Activated naive CD4-positive, alpha-beta T cell treated with anti-CD3 and anti-CD28 coated beads, Interleukin-2, amount 10 ng/mL, durations not matched to agents 7 days and 5 days (primary cell): Measurements from ENCODE around the gene SCYGR5.
"Not testable (repeated sequence)": the region's sequence is repeated elsewhere in the genome, so short reads cannot be mapped to it uniquely, and the experiment has no call there.

Experiments
- CTCF ChIA-PET: fragments of 350-600 bp; sonication (Branson Sonifier 250); formaldehyde crosslinking; loops from one replicate; lab custom pipeline; 2021; ENCODE audit warnings: antibody characterized with exemption; lab: Charles Lee
- DNase-seq: peaks from one replicate; pipeline ENCODE4 v3.0.0-alpha.2; 2020
- H3K27ac Mint-ChIP-seq: one replicate; pipeline ENCODE4 v1.8.0; 2021; ENCODE audit warnings: mild to moderate bottlenecking, moderate library complexity, mixed read lengths
- H3K27me3 Mint-ChIP-seq: one replicate; pipeline ENCODE4 v1.8.0; 2021; ENCODE audit warnings: mild to moderate bottlenecking, mixed read lengths
- H3K36me3 Mint-ChIP-seq: one replicate; pipeline ENCODE4 v1.8.0; 2021; ENCODE audit warnings: mixed read lengths
- H3K4me1 Mint-ChIP-seq: one replicate; pipeline ENCODE4 v1.8.0; 2021; ENCODE audit warnings: mixed read lengths
- H3K4me3 Mint-ChIP-seq: one replicate; pipeline ENCODE4 v1.8.0; 2021; ENCODE audit warnings: mild to moderate bottlenecking, moderate library complexity, mixed read lengths
- H3K9me3 Mint-ChIP-seq: one replicate; pipeline ENCODE4 v1.8.0; 2021; ENCODE audit warnings: mixed read lengths

The SCYGR5 gene, protein sequence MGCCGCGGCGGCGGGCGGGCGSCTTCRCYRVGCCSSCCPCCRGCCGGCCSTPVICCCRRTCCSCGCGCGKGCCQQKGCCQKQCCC

DNA sequence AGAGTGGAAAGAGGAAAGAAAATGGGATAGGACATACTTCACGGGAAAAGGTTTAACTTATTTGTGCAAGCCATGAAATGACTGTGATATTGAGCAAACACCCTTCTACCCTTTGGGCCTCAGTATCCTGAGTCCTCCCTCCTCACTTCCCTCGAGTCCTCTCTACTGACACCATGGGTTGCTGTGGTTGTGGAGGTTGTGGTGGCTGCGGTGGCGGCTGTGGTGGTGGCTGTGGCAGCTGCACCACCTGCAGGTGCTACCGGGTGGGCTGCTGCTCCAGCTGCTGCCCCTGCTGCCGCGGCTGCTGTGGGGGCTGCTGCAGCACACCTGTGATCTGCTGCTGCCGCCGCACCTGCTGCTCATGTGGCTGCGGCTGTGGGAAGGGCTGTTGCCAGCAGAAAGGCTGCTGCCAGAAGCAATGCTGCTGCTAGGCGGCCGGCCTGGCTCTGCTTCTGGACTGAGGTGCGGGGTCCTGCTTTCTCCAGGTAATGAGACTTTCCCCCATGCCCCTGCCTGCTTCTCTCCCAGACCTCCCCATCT, at the start of gene SCYGR5:
Gene SCYGR5 (plus strand): TSS at position 174 of the 540 bp plus-strand sequence. CDS start 0 bp downstream, at position 174.
- H3K27ac Mint-ChIP-seq, DNase-seq, CTCF ChIA-PET, H3K4me1 Mint-ChIP-seq, H3K4me3 Mint-ChIP-seq, H3K27me3 Mint-ChIP-seq, H3K36me3 Mint-ChIP-seq, H3K9me3 Mint-ChIP-seq: not testable (repeated sequence)

DNA sequence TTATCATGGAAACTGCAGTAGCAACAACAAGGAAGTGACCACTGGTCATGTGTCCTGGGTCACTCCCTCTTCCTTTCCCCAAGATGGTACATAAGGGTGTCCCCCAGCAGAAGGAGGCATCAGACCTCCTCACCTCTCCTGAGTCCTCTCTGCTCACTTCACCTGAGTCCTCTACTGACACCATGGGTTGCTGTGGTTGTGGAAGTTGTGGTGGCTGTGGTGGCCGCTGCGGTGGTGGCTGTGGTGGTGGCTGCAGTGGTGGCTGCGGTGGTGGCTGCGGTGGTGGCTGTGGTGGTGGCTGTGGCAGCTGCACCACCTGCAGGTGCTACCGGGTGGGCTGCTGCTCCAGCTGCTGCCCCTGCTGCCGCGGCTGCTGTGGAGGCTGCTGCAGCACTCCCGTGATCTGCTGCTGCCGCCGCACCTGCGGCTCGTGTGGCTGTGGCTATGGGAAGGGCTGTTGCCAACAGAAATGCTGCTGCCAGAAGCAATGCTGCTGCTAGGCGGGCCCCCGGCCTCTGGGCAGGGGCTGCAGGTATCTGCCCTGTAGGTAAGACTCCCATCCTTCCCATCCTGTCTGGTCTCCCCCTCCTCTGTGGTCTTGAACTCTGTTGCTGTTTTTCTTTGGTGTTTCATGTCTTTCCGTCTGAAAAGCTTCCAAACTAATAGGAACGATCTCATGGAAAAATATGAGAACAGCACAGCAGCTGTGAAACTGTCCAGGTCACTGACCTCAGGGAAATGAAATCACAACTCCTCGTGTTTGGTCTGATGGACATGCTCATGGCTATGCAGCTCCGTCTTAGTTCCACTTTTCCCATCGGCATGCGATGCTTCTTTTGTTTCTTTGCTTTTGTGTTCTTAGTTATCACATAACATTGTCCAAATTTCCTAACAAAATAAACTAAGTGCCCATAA, 49.0 kb upstream of the SCYGR5 start, which contains the start of gene SCYGR4:
Gene SCYGR4 (plus strand): TSS at position 183 of the 915 bp plus-strand sequence. CDS start 0 bp downstream, at position 183.
- Mint-ChIP-seq H3K36me3 (no peaks in the 10 kb centered on the region), H3K27ac (no peak within 1 kb of the TSS), H3K9me3 (no peaks in the 10 kb centered on the region), H3K27me3 (peaks cover 9% of the 10 kb centered on the region), H3K4me1 (no peaks in the 10 kb centered on the region), H3K4me3 (no peak within 1 kb of the TSS)
- CTCF ChIA-PET, result no interaction called here
- no peak for DNase-seq

DNA sequence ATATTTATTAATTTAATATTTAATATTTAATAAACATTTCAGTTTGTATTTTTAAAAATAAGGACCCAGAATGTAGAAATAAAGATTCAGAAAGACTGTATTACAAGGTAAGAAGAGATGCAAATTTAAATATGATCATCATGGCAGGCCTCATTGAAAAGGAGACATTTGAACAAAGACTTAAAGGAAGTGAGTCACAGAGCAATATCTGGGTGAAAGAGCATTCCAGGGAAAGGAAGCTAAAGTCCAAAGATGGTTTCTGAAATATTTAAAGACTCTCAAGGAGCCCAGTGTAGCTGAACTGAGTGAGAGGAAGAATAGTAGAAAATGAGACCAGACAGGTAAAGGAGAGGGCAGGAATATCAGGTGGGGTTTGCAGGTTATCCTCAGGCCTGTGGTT, 43.4 kb upstream of the SCYGR5 start:
- CTCF ChIA-PET, result no interaction called here
- H3K9me3 Mint-ChIP-seq, result no peaks in the 10 kb centered on the region
- no peak overlapping the region for H3K4me3 Mint-ChIP-seq
- no peaks in the 10 kb centered on the region for H3K4me1 Mint-ChIP-seq
- no peak overlapping the region for H3K27ac Mint-ChIP-seq
- H3K36me3 Mint-ChIP-seq, result no peaks in the 10 kb centered on the region
- H3K27me3 Mint-ChIP-seq, result peaks cover 4% of the 10 kb centered on the region
- no peak for DNase-seq

DNA sequence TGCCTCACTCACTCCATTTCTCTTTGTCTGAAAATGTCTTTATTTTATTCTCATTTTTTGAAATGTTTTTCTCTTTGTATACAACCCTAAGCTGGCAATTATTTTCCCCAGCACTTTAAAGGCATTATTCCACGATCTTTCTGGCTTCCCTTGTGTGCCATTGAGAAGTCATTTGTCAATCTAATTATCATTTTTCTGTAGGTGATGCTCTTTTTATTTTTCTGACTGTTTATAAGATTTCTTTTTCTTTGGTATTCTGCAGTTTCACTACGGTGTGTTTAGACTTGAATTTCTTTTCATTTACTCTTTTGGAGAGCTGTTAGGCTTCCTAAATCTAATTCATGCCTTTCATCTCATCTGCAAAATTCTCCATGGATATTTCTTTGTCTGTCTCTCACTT, 41.2 kb upstream of the SCYGR5 start:
- no peak for DNase-seq
- Mint-ChIP-seq H3K36me3 (no peaks in the 10 kb centered on the region), H3K4me1 (no peaks in the 10 kb centered on the region), H3K4me3 (no peak overlapping the region), H3K27me3 (peaks cover 14% of the 10 kb centered on the region), H3K27ac (no peak overlapping the region), H3K9me3 (no peaks in the 10 kb centered on the region)
- CTCF ChIA-PET, result no interaction called here

DNA sequence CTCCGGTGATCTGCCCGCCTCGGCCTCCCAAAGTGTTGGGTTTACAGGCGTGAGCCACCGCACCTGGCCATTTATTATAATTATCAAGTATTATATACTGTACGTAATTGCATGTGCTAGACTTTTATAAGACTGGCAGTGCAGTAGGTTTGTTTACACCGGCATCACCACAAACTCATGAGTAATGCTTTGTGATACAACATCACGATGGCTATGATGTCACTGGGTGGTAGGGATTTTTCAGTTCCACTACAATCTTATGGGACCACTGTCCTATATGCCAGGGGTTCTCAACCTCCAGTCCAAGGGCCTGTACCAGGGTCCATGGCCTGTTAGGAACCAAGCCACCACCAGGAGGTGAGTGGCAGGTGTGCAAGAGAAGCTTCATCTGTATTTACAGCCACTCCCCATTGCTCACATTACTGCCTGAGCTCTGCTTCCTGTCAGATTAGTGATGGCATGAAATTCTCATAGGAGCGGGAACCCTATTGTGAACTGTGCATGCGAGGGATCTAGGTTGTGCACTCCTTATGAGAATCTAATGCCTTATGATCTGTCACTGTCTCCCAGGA, 39.9 kb upstream of the SCYGR5 start:
- Mint-ChIP-seq H3K9me3 (no peaks in the 10 kb centered on the region), H3K27me3 (peaks cover 16% of the 10 kb centered on the region), H3K27ac (no peak overlapping the region), H3K4me3 (no peak overlapping the region), H3K36me3 (no peaks in the 10 kb centered on the region), H3K4me1 (no peaks in the 10 kb centered on the region)
- CTCF ChIA-PET, result no interaction called here
- no peak for DNase-seq

DNA sequence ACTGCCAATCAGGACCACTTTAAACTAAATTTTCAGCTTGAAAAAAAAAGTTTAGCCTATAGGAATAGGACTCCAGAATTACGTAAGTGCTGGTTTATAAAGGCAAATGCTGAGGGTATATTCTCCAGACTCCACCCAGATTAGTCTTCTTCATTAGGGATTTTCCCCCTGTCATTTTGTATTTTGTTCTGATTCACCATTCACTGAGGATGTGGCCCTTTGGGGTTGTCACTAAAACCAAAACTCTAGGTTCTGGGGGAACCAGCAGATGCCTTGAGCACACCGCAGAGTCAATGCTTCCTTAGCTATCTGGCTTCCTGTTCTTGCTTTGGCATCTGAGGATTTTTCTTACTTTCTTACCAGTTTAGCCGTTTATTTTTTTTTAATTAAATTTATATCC, 38.8 kb upstream of the SCYGR5 start:
- Mint-ChIP-seq H3K4me3 (no peak overlapping the region), H3K27me3 (peaks cover 13% of the 10 kb centered on the region), H3K27ac (no peak overlapping the region), H3K4me1 (no peaks in the 10 kb centered on the region), H3K36me3 (no peaks in the 10 kb centered on the region), H3K9me3 (no peaks in the 10 kb centered on the region)
- CTCF ChIA-PET, result interaction anchor here (1.2 kb wide), 1 partner anchor 30 kb away, joined by 3 read pairs; no protein-coding TSS in a partner anchor
- no peak for DNase-seq

DNA sequence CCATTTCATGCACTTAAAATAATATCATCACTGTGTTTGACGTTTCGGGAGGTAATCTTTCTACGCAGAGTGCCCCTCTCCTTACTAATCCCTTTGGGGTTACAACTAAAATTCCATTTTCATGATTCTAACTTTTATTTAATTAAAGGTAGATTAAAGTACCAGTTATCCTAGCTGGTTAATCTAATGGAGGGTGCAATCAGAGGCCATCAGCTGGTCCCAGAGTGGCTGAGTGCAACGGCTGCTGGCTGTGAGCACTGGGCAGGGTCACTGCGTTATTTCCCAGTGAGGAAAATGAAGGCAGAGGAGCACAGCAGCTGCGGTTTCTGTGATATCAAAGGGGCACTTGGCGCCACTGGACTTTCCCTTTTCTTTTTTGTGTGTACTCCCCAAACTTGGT, 37.2 kb upstream of the SCYGR5 start:
- Mint-ChIP-seq H3K4me3 (no peak overlapping the region), H3K36me3 (no peaks in the 10 kb centered on the region), H3K4me1 (no peaks in the 10 kb centered on the region), H3K27ac (no peak overlapping the region), H3K9me3 (no peaks in the 10 kb centered on the region), H3K27me3 (peaks cover 13% of the 10 kb centered on the region)
- no peak for DNase-seq
- CTCF ChIA-PET, result no interaction called here

DNA sequence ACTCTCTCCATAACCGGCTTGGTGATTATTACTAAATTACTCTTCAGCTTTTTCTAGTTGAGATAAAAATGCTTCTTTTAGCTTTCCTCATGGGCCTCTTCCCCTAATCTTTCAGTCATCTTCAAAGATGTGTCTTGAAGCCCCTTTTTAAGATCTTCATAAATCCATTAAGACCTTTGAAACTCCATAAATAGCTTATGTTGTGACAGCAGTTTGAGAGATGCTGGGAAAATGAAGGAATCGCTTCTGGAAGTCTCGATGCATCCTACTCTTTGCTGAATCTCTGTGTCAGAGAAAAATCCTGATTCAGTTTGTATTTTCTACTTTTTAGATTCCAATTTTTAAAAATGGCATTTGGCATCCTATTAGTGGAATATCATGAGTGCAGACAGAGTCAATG, 36.3 kb upstream of the SCYGR5 start:
- CTCF ChIA-PET, result no interaction called here
- Mint-ChIP-seq H3K36me3 (no peaks in the 10 kb centered on the region), H3K9me3 (no peaks in the 10 kb centered on the region), H3K27me3 (peaks cover 13% of the 10 kb centered on the region), H3K4me3 (no peak overlapping the region), H3K27ac (no peak overlapping the region), H3K4me1 (no peaks in the 10 kb centered on the region)
- no peak for DNase-seq

DNA sequence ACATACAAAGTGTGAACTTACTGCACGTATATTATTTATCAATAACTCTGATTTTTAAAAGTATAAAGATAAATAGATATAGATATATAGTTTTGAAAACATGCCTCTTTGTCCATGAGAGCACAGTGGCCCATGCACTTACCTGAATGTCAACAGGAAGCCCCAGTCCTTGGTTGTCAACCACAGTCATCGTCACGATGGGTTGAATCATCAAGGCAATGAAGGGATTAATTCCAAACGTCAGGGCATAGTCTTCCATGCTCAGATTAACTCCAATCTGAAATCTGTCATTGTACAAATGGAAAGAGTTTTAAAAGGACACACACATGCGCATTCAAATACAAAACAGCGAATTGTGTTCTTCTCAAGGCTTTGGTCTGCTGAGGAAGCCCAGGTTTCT, 33.8 kb upstream of the SCYGR5 start:
- no peak overlapping the region for H3K4me3 Mint-ChIP-seq
- no peak for DNase-seq
- CTCF ChIA-PET, result no interaction called here
- no peaks in the 10 kb centered on the region for H3K9me3 Mint-ChIP-seq
- H3K27me3 Mint-ChIP-seq, result peaks cover 13% of the 10 kb centered on the region
- no peaks in the 10 kb centered on the region for H3K4me1 Mint-ChIP-seq
- no peaks in the 10 kb centered on the region for H3K36me3 Mint-ChIP-seq
- H3K27ac Mint-ChIP-seq, result no peak overlapping the region

DNA sequence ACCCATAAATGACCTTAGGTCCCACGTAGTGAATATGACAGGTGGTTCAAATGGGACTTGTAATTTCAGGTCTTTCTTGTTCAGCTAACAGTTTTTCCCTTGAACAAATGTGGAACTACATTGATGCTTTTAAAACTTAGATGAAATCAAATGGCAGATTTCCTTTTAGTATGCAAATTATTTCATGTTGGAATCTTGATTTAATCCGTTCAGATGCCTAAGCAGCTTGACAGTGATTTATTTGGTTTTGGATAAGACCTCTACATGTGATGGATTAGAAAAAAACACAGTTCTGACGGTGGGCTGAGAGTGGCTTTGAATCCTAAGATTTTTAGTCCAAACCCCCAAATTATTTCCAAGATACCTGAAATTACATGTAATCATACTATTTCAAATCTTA, 32.4 kb upstream of the SCYGR5 start:
- CTCF ChIA-PET, result no interaction called here
- H3K4me1 Mint-ChIP-seq, result no peaks in the 10 kb centered on the region
- peaks cover 9% of the 10 kb centered on the region for H3K27me3 Mint-ChIP-seq
- DNase-seq, result no peak
- no peaks in the 10 kb centered on the region for H3K9me3 Mint-ChIP-seq
- H3K36me3 Mint-ChIP-seq, result no peaks in the 10 kb centered on the region
- no peak overlapping the region for H3K27ac Mint-ChIP-seq
- no peak overlapping the region for H3K4me3 Mint-ChIP-seq

DNA sequence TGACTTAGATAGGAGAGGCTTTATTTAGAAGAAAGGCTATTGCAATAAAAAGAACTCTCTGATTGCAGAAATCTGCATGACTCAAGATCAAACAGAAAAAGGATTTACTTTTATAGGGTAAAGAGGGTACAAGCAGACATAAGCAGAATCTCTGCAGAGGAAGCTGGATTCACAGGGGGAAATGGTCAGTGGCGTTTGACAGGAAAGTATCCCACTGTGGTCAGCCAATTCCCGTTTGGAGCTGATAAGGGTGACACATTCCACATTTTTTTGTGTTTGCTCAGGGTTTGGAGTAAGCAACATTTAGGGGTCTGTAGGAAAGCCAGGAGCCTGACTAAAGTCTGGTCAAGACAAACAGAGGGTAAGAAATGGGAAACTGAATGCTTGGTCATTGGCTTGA, 23.9 kb upstream of the SCYGR5 start:
- DNase-seq, result no peak
- no peak overlapping the region for H3K27ac Mint-ChIP-seq
- H3K36me3 Mint-ChIP-seq, result no peaks in the 10 kb centered on the region
- CTCF ChIA-PET, result no interaction called here
- H3K27me3 Mint-ChIP-seq, result peaks cover 5% of the 10 kb centered on the region
- H3K4me3 Mint-ChIP-seq, result no peak overlapping the region
- H3K4me1 Mint-ChIP-seq, result no peaks in the 10 kb centered on the region
- H3K9me3 Mint-ChIP-seq, result no peaks in the 10 kb centered on the region

DNA sequence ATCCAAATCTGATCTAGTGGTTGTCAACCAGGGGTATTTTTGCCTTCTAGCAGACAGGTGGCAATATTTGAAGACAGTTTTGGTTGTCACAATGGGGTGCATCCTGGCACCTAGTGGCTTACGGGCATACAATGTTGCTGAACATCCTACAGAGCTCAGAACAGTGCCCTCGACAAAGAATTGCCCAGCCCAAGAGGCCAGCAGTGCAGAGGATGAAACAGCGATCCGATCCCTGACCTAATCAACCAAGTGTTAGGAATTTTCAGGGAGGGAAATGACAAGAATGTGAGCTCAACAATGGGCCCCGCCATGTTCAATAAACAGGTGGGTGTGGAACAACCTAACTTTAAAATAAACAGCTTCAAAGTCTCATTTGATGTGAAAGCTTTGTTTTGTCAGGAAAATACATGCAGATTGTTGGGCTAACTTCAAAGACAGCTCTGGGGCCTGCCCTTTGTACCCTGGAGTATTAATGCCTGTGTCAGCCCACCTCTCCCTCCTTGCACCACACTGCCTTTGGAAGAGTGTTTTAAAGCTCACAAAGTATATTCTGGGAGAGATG, 22.5 kb upstream of the SCYGR5 start:
- CTCF ChIA-PET, result interaction anchor here (0.7 to 1.2 kb wide), 3 partner anchors 164 to 389 kb away, joined by 3 read pairs; no protein-coding TSS in a partner anchor
- no peak overlapping the region for H3K4me3 Mint-ChIP-seq
- no peak overlapping the region for H3K27ac Mint-ChIP-seq
- H3K36me3 Mint-ChIP-seq, result no peaks in the 10 kb centered on the region
- no peaks in the 10 kb centered on the region for H3K4me1 Mint-ChIP-seq
- H3K9me3 Mint-ChIP-seq, result no peaks in the 10 kb centered on the region
- peaks cover 5% of the 10 kb centered on the region for H3K27me3 Mint-ChIP-seq
- no peak for DNase-seq

DNA sequence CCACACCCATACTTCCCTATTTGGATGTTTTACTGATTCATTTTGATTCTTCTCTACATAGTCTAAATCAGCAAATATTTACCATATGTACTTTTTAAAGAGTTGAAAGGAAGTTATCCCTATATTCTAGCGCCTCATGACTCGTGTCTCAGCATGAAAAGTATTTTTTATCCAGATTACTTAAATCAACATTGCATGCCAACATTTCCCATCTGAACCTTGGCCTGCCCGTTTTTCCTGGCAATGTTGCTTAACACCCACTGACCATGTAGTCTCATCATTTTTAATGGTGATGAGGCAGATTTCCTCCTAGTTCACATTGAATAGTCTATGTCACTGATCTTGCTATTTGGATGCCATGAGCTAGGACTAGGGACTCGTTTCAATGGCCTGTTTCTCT, 13.2 kb upstream of the SCYGR5 start:
- Mint-ChIP-seq H3K4me3 (no peak overlapping the region), H3K4me1 (no peaks in the 10 kb centered on the region), H3K9me3 (no peaks in the 10 kb centered on the region), H3K27me3 (no peaks in the 10 kb centered on the region), H3K36me3 (no peaks in the 10 kb centered on the region), H3K27ac (no peak overlapping the region)
- DNase-seq, result no peak
- CTCF ChIA-PET, result no interaction called here

DNA sequence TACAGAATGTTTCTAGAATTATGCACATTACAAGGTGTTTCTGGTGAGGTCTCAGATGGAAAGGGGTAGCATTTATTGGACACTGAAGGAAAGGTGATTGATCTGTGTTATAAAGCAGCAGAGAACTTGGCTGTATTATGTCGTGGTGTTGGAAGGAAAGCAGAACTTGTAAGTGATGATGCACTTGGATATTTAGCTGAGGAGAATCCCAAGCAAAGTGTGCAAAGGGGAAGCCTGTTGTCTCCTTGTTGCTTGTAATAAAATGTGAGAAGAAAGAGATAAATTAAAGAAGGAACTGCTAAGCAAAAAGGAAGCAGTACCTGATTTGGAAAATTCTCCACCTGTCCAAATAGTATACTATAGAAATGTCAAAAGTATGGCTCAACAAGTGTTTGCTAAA, 12.2 kb upstream of the SCYGR5 start:
- no peak for DNase-seq
- Mint-ChIP-seq H3K4me3 (no peak overlapping the region), H3K36me3 (no peaks in the 10 kb centered on the region), H3K27me3 (no peaks in the 10 kb centered on the region), H3K27ac (no peak overlapping the region), H3K9me3 (no peaks in the 10 kb centered on the region), H3K4me1 (no peaks in the 10 kb centered on the region)
- CTCF ChIA-PET, result no interaction called here
